SJCRH30 (cell line): ENCODE data around the gene ZBTB38. TPM values are rescaled to one million over a fixed set of nuclear protein-coding genes. Genes with fewer than 3 reads are reported as not detected.

Experiments
- DNase-seq, 2 experiments: peaks; one replicate each; pipeline ENCODE4 v3.0.0-alpha.2; 2015 to 2020
- H3K27ac ChIP-seq: fragments of 250-450 bp; sonication (Bioruptor Pico); 2 replicates; pipeline ENCODE4 v1.5.1; 2020; ENCODE audit warnings: mild to moderate bottlenecking, moderate library complexity
- H3K27me3 ChIP-seq: fragments of 250-450 bp; sonication (Bioruptor Pico); 2 replicates; pipeline ENCODE4 v1.5.1; 2020; ENCODE audit warnings: mild to moderate bottlenecking, moderate library complexity
- H3K36me3 ChIP-seq: fragments of 250-450 bp; sonication (Bioruptor Pico); 2 replicates; pipeline ENCODE4 v1.5.1; 2020; ENCODE audit warnings: mild to moderate bottlenecking, moderate library complexity
- H3K4me1 ChIP-seq: fragments of 250-450 bp; sonication (Bioruptor Pico); 2 replicates; pipeline ENCODE4 v1.5.1; 2020; ENCODE audit warnings: mild to moderate bottlenecking, moderate library complexity
- H3K4me3 ChIP-seq: fragments of 250-450 bp; sonication (Bioruptor Pico); 2 replicates; pipeline ENCODE4 v1.5.1; 2020; ENCODE audit warnings: mild to moderate bottlenecking, moderate library complexity
- H3K9me3 ChIP-seq: fragments of 250-450 bp; sonication (Bioruptor Pico); replicated peaks from 2 replicates; pipeline ENCODE4 v1.5.1; 2020; ENCODE audit warnings: mild to moderate bottlenecking, moderate library complexity
- total RNA-seq: library from RNA; depleted of rRNA; stranded (reverse); fragments of >200 nt; shearing (Covaris generic); gene quantifications from 2 replicates; pipeline ENCODE4 v1.2.3, GENCODE V29; 2014

Gene ZBTB38
- total RNA-seq, 1 experiment from 2014 or later: 36.1 TPM

- H3K27ac ChIP-seq: no peak overlapping the region
- no peak overlapping the region for H3K4me3 ChIP-seq
- no peaks in the 10 kb centered on the region for H3K4me1 ChIP-seq
- peaks cover 13% of the 10 kb centered on the region for H3K36me3 ChIP-seq
- H3K9me3 ChIP-seq: no peaks in the 10 kb centered on the region
- no peak for DNase-seq
- H3K27me3 ChIP-seq: no peaks in the 10 kb centered on the region
Observed at GRCh38 chr3:141405591-141405990, 37.3 kb downstream of the ZBTB38 start.

GRCh38 chr3:141406265-141406664 lies 38.0 kb downstream of the ZBTB38 start:
- no peak for DNase-seq
- Histone ChIP-seq H3K4me3 (no peak overlapping the region), H3K27me3 (no peaks in the 10 kb centered on the region), H3K9me3 (no peaks in the 10 kb centered on the region), H3K36me3 (peaks cover 13% of the 10 kb centered on the region), H3K4me1 (peaks cover 4% of the 10 kb centered on the region; the same call in 1 of the 2 replicates), H3K27ac (no peak overlapping the region)

- DNase-seq: no peak
- Histone ChIP-seq H3K4me1 (peaks cover 12% of the 10 kb centered on the region), H3K4me3 (no peak overlapping the region), H3K36me3 (peaks cover 13% of the 10 kb centered on the region), H3K9me3 (no peaks in the 10 kb centered on the region), H3K27me3 (no peaks in the 10 kb centered on the region), H3K27ac (no peak overlapping the region)
Observed at GRCh38 chr3:141407047-141407446, 38.7 kb downstream of the ZBTB38 start.

GRCh38 chr3:141407825-141408224 lies 39.5 kb downstream of the ZBTB38 start:
- Histone ChIP-seq H3K4me1 (peaks cover 15% of the 10 kb centered on the region), H3K27ac (no peak overlapping the region), H3K4me3 (no peak overlapping the region), H3K27me3 (no peaks in the 10 kb centered on the region), H3K9me3 (no peaks in the 10 kb centered on the region), H3K36me3 (peaks cover 13% of the 10 kb centered on the region)
- DNase-seq: no peak

- no peak for DNase-seq
- H3K4me3 ChIP-seq: no peak overlapping the region
- peaks cover 16% of the 10 kb centered on the region for H3K36me3 ChIP-seq
- no peaks in the 10 kb centered on the region for H3K27me3 ChIP-seq
- no peak overlapping the region for H3K27ac ChIP-seq
- no peaks in the 10 kb centered on the region for H3K9me3 ChIP-seq
- H3K4me1 ChIP-seq: peaks cover 16% of the 10 kb centered on the region
Observed at GRCh38 chr3:141408596-141408995, 40.3 kb downstream of the ZBTB38 start.

GRCh38 chr3:141409940-141410241 lies 41.6 kb downstream of the ZBTB38 start:
- H3K27me3 ChIP-seq: no peaks in the 10 kb centered on the region
- peaks cover 14% of the 10 kb centered on the region for H3K36me3 ChIP-seq
- H3K27ac ChIP-seq: no peak overlapping the region
- no peaks in the 10 kb centered on the region for H3K9me3 ChIP-seq
- H3K4me1 ChIP-seq: peaks cover 16% of the 10 kb centered on the region
- no peak for DNase-seq
- no peak overlapping the region for H3K4me3 ChIP-seq

GRCh38 chr3:141410408-141410807 lies 42.1 kb downstream of the ZBTB38 start:
- no peak for DNase-seq
- H3K36me3 ChIP-seq: peaks cover 16% of the 10 kb centered on the region
- no peak overlapping the region for H3K27ac ChIP-seq
- no peak overlapping the region for H3K4me3 ChIP-seq
- peaks cover 16% of the 10 kb centered on the region for H3K4me1 ChIP-seq
- no peaks in the 10 kb centered on the region for H3K9me3 ChIP-seq
- H3K27me3 ChIP-seq: no peaks in the 10 kb centered on the region

- no peak for DNase-seq
- Histone ChIP-seq H3K9me3 (no peaks in the 10 kb centered on the region), H3K4me3 (no peak overlapping the region), H3K36me3 (peaks cover 12% of the 10 kb centered on the region), H3K27me3 (no peaks in the 10 kb centered on the region), H3K27ac (no peak overlapping the region), H3K4me1 (peaks cover 16% of the 10 kb centered on the region)
Observed at GRCh38 chr3:141410846-141411245, 42.5 kb downstream of the ZBTB38 start.

GRCh38 chr3:141411251-141411771 lies 43.0 kb downstream of the ZBTB38 start:
- peaks cover 12% of the 10 kb centered on the region for H3K36me3 ChIP-seq
- no peaks in the 10 kb centered on the region for H3K27me3 ChIP-seq
- H3K4me3 ChIP-seq: no peak overlapping the region
- peaks cover 16% of the 10 kb centered on the region for H3K4me1 ChIP-seq
- DNase-seq: no peak
- no peaks in the 10 kb centered on the region for H3K9me3 ChIP-seq
- peak overlapping the region; percentile 64; the same call in 1 of the 2 replicates for H3K27ac ChIP-seq

GRCh38 chr3:141412087-141412935 lies 44.0 kb downstream of the ZBTB38 start:
- Histone ChIP-seq H3K4me1 (peaks cover 16% of the 10 kb centered on the region), H3K36me3 (peaks cover 17% of the 10 kb centered on the region), H3K4me3 (peak overlapping the region; percentile 28), H3K27me3 (no peaks in the 10 kb centered on the region), H3K9me3 (no peaks in the 10 kb centered on the region), H3K27ac (peak overlapping the region; percentile 64)
- peak; percentile 47 to 66 for DNase-seq

- Histone ChIP-seq H3K36me3 (peaks cover 17% of the 10 kb centered on the region), H3K27ac (no peak overlapping the region), H3K4me1 (peaks cover 16% of the 10 kb centered on the region), H3K4me3 (no peak overlapping the region), H3K9me3 (no peaks in the 10 kb centered on the region), H3K27me3 (no peaks in the 10 kb centered on the region)
- no peak for DNase-seq
Observed at GRCh38 chr3:141412936-141413354, 44.6 kb downstream of the ZBTB38 start.

- Histone ChIP-seq H3K9me3 (no peaks in the 10 kb centered on the region), H3K4me3 (no peak overlapping the region), H3K27me3 (no peaks in the 10 kb centered on the region), H3K4me1 (peaks cover 16% of the 10 kb centered on the region), H3K36me3 (peaks cover 15% of the 10 kb centered on the region), H3K27ac (no peak overlapping the region)
- no peak for DNase-seq
Observed at GRCh38 chr3:141413391-141413790, 45.1 kb downstream of the ZBTB38 start.

- no peak overlapping the region for H3K27ac ChIP-seq
Observed at GRCh38 chr3:141413801-141414689, 45.7 kb downstream of the ZBTB38 start.

GRCh38 chr3:141414800-141415462 lies 46.6 kb downstream of the ZBTB38 start:
- DNase-seq: no peak
- H3K36me3 ChIP-seq: peaks cover 17% of the 10 kb centered on the region

More at GRCh38 chr3:141413801-141414689, 45.7 kb downstream of the ZBTB38 start:
- Histone ChIP-seq H3K36me3 (peaks cover 17% of the 10 kb centered on the region), H3K4me3 (no peak overlapping the region), H3K27me3 (no peaks in the 10 kb centered on the region), H3K9me3 (no peaks in the 10 kb centered on the region), H3K4me1 (peaks cover 16% of the 10 kb centered on the region)
- no peak for DNase-seq

More at GRCh38 chr3:141414800-141415462, 46.6 kb downstream of the ZBTB38 start:
- H3K9me3 ChIP-seq: no peaks in the 10 kb centered on the region
- H3K27ac ChIP-seq: no peak overlapping the region
- H3K27me3 ChIP-seq: no peaks in the 10 kb centered on the region
- H3K4me1 ChIP-seq: peaks cover 16% of the 10 kb centered on the region
- no peak overlapping the region for H3K4me3 ChIP-seq
